Measurements from ENCODE around the gene ZNF283.

- no peak for TF ChIP-seq CTCF (IDR thresholded peaks at IDR 0.05)
- peak; percentile 31 for TF ChIP-seq POLR2A (IDR thresholded peaks at IDR 0.05)
Measured at GRCh38 chr19:43826787-43827754, at the start of gene ZNF283.
